Stimulated activated CD8-positive, alpha-beta memory T cell treated with anti-CD3 and anti-CD28 coated beads, Interleukin-15, amount 100 ng/mL, for 1 hour (primary cell): ENCODE results near the gene OR11A1.

Experiments used
- DNase-seq: peaks from one replicate; pipeline ENCODE4 v3.0.0-alpha.2; 2020; ENCODE audit warnings: low read depth

OR11A1 gene

DNA sequence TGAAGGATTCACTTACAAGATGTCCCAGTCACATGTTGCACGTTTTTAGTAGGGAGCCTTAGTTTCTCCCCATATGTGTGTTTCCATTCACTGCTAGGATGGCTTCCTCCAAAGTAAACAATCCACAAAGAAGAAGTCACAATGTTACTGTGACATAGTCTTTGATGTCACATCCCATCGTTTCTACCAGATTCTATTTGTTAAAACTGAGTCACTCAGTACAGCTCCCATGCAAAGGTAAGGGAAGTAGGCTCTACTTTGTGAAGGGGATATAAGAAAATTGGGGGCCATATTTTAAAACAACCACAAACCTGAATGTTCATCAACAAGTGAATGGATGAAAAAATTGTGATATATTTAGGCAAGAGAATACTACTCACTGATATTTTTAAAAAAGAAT, at the start of gene OR11A1, which contains the start of gene OR2H1:
Gene OR11A1 (minus strand): TSS at position 101 of the 400 bp plus-strand sequence. CDS start 29,430 bp downstream, outside the sequence.
Gene OR2H1 (plus strand): TSS at position 185 of the 400 bp plus-strand sequence. CDS start 4,615 bp downstream, outside the sequence.
- DNase-seq: no peak

DNA sequence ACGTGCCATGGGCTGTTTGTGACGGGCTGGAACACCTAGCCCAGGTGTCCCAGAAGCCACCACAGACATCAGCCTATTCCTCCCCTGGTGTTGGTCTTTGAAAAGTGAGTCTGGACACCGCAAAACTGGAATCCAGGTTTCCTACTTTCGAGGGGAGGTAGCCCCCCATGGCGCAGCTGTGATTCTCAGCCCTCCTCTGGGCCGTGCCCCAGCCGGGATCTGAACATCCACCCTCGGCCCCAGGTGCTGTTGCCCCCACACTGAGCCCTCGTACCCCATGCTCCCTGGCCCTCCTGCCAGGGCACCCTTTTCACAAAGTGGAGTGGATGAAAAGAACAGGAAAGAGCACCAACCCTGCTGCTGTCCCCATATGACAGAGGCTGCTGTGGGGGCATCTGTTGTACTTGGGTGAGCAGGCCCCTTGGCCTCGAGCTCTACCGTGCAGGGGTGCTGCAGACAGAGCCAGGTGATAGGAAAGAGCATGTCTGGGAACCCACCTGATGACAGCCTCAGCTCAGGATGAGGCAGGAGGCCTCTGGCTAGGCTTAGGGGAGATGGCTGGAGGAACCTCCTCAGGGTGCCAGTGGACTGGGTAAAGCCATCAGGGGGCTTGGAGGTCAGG, 49.7 kb upstream of the OR11A1 start:
- DNase-seq: no peak

- no peak for DNase-seq
Observed at GRCh38 chr6:29505808-29506207, 48.9 kb upstream of the OR11A1 start.

DNA sequence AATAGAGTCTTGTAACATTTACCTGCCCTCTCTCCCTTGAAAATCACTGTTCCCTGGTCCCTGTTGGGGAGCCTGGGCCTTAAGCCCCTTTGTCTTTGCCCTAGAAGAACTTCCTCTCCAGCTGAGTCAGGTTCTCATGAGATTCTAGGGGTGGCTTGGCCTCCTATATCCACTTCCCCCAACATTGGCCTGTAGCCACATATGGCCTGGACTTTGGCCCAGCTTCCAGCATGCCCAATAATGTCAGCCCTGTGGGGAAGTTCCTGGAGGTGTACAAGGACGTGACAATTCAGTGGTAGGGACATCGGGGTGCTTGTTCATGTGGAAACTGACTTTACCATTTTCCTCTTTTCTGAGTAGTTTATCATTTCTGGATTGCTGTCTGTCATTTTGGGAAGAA, 48.1 kb upstream of the OR11A1 start:
- no peak for DNase-seq

GRCh38 chr6:29502597-29502996, 45.7 kb upstream of the OR11A1 start:
- no peak for DNase-seq

- DNase-seq: no peak
Observed at GRCh38 chr6:29502181-29502580, 45.3 kb upstream of the OR11A1 start.

DNA sequence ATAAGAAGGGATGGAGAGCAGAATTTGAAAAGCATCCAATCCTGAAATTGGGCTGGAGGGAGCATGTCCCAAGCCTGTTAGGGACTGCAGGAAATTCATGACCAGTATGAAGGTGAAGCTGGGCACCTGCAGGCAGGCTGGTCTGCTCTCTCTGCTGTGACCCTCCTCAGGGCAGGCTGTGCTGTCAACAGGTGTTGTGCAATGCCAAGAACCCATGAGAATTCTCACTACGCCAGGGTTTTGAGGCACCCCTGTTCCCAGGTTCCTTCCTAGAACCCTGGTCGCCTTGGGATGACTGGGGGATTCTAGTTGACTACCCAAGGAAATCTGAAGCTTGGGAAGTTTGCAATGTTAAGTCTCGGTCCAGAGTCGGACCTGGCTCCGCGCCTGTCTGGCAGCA, 44.2 kb upstream of the OR11A1 start:
- no peak for DNase-seq

DNA sequence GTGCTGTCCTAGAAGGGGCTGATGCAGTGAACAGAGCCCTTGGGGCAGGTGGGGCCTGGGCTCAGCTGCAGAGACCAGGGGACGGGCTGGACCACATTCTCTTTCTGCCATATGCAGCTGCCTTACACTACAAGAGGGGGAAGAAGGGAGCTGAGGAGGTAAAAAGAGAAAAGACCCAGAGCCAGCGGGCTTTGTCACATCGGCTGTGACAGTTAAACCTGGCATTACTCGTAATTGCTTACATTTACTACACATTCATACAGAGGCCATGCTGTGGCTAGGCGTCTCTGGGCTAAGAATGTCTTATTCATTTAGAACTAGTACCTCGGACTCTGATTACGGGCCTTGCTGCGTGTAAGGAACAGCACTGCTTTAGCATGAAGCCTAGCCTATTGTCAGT, 43.7 kb upstream of the OR11A1 start:
- DNase-seq: no peak

GRCh38 chr6:29499704-29500103, 42.8 kb upstream of the OR11A1 start:
- DNase-seq: no peak

DNA sequence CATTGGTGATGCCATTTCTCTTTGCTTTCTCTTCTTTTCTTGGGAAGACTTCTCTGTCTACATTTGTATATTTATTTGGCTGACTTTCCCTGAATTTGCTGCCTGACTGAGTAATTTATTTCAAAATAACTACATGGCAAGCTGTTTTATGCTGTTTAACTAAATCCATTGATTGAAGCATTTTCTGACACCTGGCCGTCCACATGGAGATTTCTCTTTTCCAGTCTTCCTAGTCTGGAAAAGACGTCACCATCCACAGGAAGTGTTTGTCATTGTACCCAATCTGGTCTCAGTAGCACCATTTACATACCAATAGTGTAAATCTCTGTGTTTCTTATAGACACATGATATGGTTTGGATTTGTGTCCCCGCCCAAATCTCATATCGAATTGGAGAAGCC, 40.1 kb upstream of the OR11A1 start:
- DNase-seq: no peak

GRCh38 chr6:29495571-29495970, 38.7 kb upstream of the OR11A1 start:
- no peak for DNase-seq

- DNase-seq: no peak
Observed at GRCh38 chr6:29494131-29494530, 37.3 kb upstream of the OR11A1 start.

GRCh38 chr6:29493261-29493660, 36.4 kb upstream of the OR11A1 start:
- no peak for DNase-seq

- DNase-seq: no peak
Observed at GRCh38 chr6:29491574-29491973, 34.7 kb upstream of the OR11A1 start.

GRCh38 chr6:29490552-29490951, 33.7 kb upstream of the OR11A1 start:
- DNase-seq: no peak

DNA sequence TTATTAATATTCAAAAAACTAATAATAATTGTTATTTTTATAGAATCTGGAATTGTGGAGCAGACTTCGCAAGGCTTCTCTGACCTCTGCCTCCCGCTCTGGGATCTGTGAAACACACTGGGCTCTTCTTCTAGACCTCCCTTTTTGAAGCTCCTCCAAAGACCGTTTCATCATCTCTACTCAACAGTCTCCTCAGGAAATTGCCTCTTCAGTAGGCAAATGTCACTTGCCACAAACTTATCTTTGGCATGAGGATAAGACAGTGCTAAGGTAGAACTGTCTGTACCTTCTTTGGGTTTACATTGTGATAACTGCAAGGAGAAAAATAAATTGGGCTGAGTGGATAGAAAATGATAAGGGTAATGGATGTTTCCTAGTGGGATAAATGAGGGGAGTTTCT, 33.2 kb upstream of the OR11A1 start:
- DNase-seq: no peak

DNA sequence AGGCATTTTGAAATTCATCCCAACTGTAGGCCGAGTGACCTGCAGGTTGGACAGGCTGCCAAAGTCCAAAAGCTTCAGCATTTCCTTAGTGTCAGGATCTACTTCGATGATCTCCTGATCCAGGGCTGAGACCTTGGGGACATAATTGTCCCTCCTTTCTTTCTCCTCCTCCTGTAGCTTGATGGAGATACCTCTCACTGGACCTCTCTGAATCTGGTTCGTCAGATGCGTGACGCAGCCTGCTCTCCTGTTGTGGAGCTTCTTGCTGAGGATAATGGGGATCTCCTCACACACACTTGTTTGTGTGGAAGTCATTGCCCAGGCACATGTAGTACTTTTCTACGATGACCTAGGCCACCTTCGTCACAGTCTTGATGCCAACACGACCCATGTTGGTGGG, 32.4 kb upstream of the OR11A1 start:
- DNase-seq: no peak

DNA sequence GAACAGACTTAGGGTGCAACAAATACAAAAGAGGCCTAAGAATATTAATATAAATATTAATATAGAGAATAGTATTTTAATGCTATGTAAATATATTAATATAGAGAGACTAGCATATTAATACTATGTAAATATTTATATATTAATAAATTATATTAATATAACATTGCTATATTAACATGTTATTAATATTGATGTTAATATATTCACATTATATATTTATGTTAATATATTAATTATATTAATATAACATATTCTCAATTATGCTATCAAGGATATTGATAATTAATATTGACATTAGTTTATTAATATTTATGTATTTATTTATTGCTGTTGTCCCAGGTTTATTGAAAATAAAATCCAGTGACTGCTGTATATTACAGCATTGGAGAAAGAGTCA, 32.0 kb upstream of the OR11A1 start:
- no peak for DNase-seq

- no peak for DNase-seq
Observed at GRCh38 chr6:29487660-29488059, 30.8 kb upstream of the OR11A1 start, which contains the start of gene MAS1L. MAS1L (minus strand) TSS chr6:29487956; CDS start chr6:29487902, 54 bp downstream.

DNA sequence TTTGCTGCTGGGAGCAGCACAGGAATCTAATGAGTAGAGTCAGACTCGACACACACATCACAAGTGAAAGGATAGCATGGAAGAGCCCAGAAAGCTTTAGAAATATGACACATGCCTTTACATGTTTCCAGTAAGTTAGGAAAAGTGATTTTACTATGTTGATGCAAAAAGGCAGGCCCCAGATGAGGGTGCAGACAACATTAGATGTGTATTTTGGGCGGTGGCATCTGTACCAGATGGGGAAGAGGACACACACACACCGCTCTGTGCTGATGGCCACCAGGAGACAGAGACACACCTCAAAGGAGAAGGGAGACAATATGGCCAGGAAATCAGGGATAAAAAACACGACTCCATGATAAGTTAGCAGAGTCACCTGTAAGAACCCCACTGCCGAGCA, 30.3 kb upstream of the OR11A1 start:
- no peak for DNase-seq

DNA sequence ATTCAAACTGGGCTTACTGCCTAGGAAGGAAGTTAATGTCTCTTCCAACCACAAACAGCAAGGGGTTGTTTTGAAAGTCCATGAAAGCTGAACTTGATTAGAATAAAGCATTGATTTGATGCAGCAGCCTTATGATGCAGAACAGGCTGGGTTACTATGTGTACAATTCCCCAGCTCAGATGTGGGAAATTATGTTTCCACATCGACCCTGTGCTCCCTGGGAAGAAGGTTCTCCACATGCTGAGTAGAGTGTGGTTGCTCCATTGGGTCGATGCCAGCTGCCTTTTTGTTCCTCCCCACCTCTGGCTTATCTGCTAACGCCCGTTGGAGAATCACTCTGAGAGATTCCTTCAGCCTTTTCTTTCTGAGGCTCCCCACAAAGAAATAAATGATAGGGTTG, 29.7 kb upstream of the OR11A1 start:
- DNase-seq: no peak

GRCh38 chr6:29483735-29484134, 26.9 kb upstream of the OR11A1 start:
- DNase-seq: no peak

DNA sequence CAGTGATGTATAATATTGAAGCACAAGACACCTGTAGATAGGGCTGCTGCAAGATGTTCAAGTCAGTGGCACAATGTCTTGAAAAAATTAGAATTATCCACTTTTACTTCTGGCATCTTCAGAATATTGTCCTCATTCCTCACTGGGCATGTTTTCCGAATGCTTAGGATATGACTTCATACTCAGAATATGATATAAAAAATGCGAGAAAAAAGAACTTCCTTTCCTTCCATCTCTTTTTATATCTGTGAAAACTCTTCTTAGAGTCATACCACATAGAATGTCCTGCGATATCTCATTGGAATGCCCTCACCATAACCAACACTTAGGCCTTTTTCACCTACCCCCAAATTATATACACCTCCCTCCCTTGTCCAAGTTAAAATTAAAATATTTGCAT, 26.3 kb upstream of the OR11A1 start:
- DNase-seq: no peak

GRCh38 chr6:29479560-29479959, 22.7 kb upstream of the OR11A1 start:
- no peak for DNase-seq
